ENCODE data around the gene MMS22L.

GRCh38 chr6:97100696-97101095, 182.3 kb downstream of the MMS22L start:
- TF ChIP-seq CTCF (IDR thresholded peaks at IDR 0.05), result no peak
- TF ChIP-seq POLR2A (IDR thresholded peaks at IDR 0.05), result no peak
